Activated T-cell treated with anti-CD3 and anti-CD28 coated beads for 48 hours (primary cell): ENCODE results near the gene PKDREJ.
"Not testable (repeated sequence)": the region's sequence is repeated elsewhere in the genome, so short reads cannot be mapped to it uniquely, and the experiment has no call there.

Experiments
- DNase-seq: peaks from one replicate; pipeline ENCODE4 v3.0.0-alpha.2; 2020; ENCODE audit warnings: low read depth

PKDREJ gene

GRCh38 chr22:46263216-46263590, at the start of gene PKDREJ:
TSS of gene PKDREJ (minus strand) at chr22:46263343. CDS start at chr22:46263322, 21 bp downstream.
- DNase-seq = no peak

GRCh38 chr22:46312848-46313247, 49.7 kb upstream of the PKDREJ start:
- DNase-seq = not testable (repeated sequence)

- DNase-seq = no peak
Observed at GRCh38 chr22:46312056-46312455, 48.9 kb upstream of the PKDREJ start.

GRCh38 chr22:46309526-46310085, 46.5 kb upstream of the PKDREJ start:
- no peak for DNase-seq

- DNase-seq = no peak
Observed at GRCh38 chr22:46308283-46308988, 45.3 kb upstream of the PKDREJ start.

GRCh38 chr22:46303347-46303965, 40.3 kb upstream of the PKDREJ start:
- no peak for DNase-seq

GRCh38 chr22:46300491-46300890, 37.3 kb upstream of the PKDREJ start:
- no peak for DNase-seq

- no peak for DNase-seq
Observed at GRCh38 chr22:46299101-46299500, 36.0 kb upstream of the PKDREJ start.

GRCh38 chr22:46297151-46297812, 34.1 kb upstream of the PKDREJ start:
- peak; percentile 18 for DNase-seq

GRCh38 chr22:46296257-46297150, 33.4 kb upstream of the PKDREJ start, which contains the start of gene GTSE1:
TSS of gene GTSE1 (plus strand) at chr22:46296870. CDS start at chr22:46297401, 531 bp downstream.
- peak; percentile 96 for DNase-seq

GRCh38 chr22:46295277-46295971, 32.3 kb upstream of the PKDREJ start:
- DNase-seq = no peak

- no peak for DNase-seq
Observed at GRCh38 chr22:46294784-46295183, 31.6 kb upstream of the PKDREJ start.

GRCh38 chr22:46293577-46294260, 30.6 kb upstream of the PKDREJ start:
- DNase-seq = no peak

- no peak for DNase-seq
Observed at GRCh38 chr22:46292732-46293131, 29.6 kb upstream of the PKDREJ start.

GRCh38 chr22:46292173-46292572, 29.0 kb upstream of the PKDREJ start:
- DNase-seq = no peak

GRCh38 chr22:46290843-46291785, 28.0 kb upstream of the PKDREJ start:
- no peak for DNase-seq

GRCh38 chr22:46290121-46290842, 27.1 kb upstream of the PKDREJ start:
- DNase-seq = no peak

- DNase-seq = no peak
Observed at GRCh38 chr22:46289244-46289891, 26.2 kb upstream of the PKDREJ start.
